A673 (cell line): ENCODE data around the gene ADAM12. TPM values are rescaled to one million over a fixed set of nuclear protein-coding genes. Genes with fewer than 3 reads are reported as not detected.

Experiments
- BruUV-seq: library from RNA; stranded (reverse); fragments of 400-500 nt; replicated peaks from 2 replicates; lab custom pipeline; 2021; lab: Mats Ljungman, UMichigan
- CTCF ChIA-PET: fragments of 300-600 bp; sonication (Branson Sonifier 250); formaldehyde crosslinking; loops from one replicate; lab custom pipeline; 2022; ENCODE audit warnings: antibody characterized with exemption; lab: Charles Lee
- POLR2A ChIA-PET: fragments of 300-600 bp; sonication (Branson Sonifier 250); formaldehyde crosslinking; loops from one replicate; lab custom pipeline; 2022; ENCODE audit warnings: antibody characterized with exemption; ENCODE audit not compliant: low non-redundant PET; lab: Charles Lee
- DNase-seq: peaks from one replicate; pipeline ENCODE4 v3.0.0-alpha.2; 2015; ENCODE audit warnings: low spot score
- H3K27ac ChIP-seq: fragments of 200-600 bp; sonication (generic); 2 replicates; pipeline ENCODE4 v1.5.1; 2016; ENCODE audit warnings: mixed run types, low read depth, mild to moderate bottlenecking, mixed read lengths, antibody characterized with exemption, low read length; ENCODE audit not compliant: poor library complexity, severe bottlenecking
- H3K27me3 ChIP-seq: fragments of 200-600 bp; sonication (generic); replicated peaks from 2 replicates; pipeline ENCODE4 v1.6.1; 2017; ENCODE audit warnings: mixed run types, low read depth, mild to moderate bottlenecking, mixed read lengths, antibody characterized with exemption, low read length; ENCODE audit not compliant: insufficient read depth, poor library complexity
- H3K36me3 ChIP-seq: fragments of 200-600 bp; sonication (generic); 2 replicates; pipeline ENCODE4 v1.6.1; 2016; ENCODE audit warnings: mixed run types, mild to moderate bottlenecking, mixed read lengths, antibody characterized with exemption, low read length; ENCODE audit not compliant: insufficient read depth, poor library complexity, severe bottlenecking
- H3K4me1 ChIP-seq: fragments of 200-600 bp; sonication (generic); 2 replicates; pipeline ENCODE4 v1.6.1; 2017; ENCODE audit warnings: mixed run types, mild to moderate bottlenecking, mixed read lengths, antibody characterized with exemption, low read length; ENCODE audit not compliant: insufficient read depth, poor library complexity, severe bottlenecking
- H3K4me3 ChIP-seq: fragments of 200-600 bp; sonication (generic); 2 replicates; pipeline ENCODE4 v1.5.1; 2016; ENCODE audit warnings: low read depth, mixed run types, mild to moderate bottlenecking, mixed read lengths, low read length; ENCODE audit not compliant: poor library complexity, severe bottlenecking
- H3K9me3 ChIP-seq: fragments of 200-600 bp; sonication (generic); 2 replicates; pipeline ENCODE4 v1.6.1; 2016; ENCODE audit warnings: mixed run types, low read depth, mild to moderate bottlenecking, mixed read lengths, antibody characterized with exemption, low read length; ENCODE audit not compliant: poor library complexity, severe bottlenecking
- CTCF ChIP-seq: fragments of 300-800, 200-600 bp; sonication (generic); conservative IDR thresholded peaks from 2 replicates; pipeline ENCODE4 v1.5.1; 2017; ENCODE audit warnings: low read depth, mild to moderate bottlenecking, antibody characterized with exemption, low read length, moderate library complexity, mixed read lengths
- EZH2 ChIP-seq: fragments of 200-600 bp; sonication (generic); IDR thresholded peaks from 2 replicates; pipeline ENCODE4 v1.6.1; 2017; ENCODE audit warnings: borderline replicate concordance, low read depth, mild to moderate bottlenecking, mixed read lengths, antibody characterized with exemption, low read length; ENCODE audit not compliant: poor library complexity, severe bottlenecking
- intact Hi-C: fragments of 100-400 bp; cut with micrococcal nuclease; formaldehyde crosslinking; loops from one replicate; pipeline ENCODE4 v1.10.0; 2022; ENCODE audit not compliant: unreplicated experiment
- total RNA-seq: library from RNA; stranded (reverse); gene quantifications from 2 replicates; pipeline ENCODE4 v1.2.3, GENCODE V29; 2021

The ADAM12 gene
- total RNA-seq, 1 experiment from 2014 or later = 0.17 TPM

DNA sequence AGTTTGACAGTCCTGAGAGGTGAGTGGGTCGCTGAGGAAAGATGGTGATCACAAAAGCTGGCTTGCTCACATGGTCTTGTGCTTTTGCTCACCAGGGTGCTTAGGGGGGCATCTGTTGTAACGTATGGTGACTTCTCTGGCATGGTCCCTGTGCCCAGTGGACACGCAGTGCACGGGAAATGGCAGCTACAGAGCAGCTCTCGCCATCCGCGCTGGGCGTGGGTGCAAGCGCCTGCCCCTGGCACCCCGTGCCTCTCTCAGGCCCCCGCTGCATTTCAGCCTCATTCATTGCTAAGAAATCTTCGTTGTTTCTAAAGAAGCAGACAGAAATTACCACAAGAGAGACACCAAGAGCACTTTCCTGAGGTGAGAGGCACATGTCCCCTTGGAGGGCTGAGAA lies 390.7 kb downstream of the ADAM12 start:
- BruUV-seq = no TSS peak
- ChIA-PET POLR2A (no interaction called here), CTCF (no interaction called here)
- intact Hi-C loops = no loop called here
- H3K36me3 ChIP-seq = no peaks in the 10 kb centered on the region
- DNase-seq = no peak
- H3K4me3 ChIP-seq = no peak overlapping the region
- no peak for TF ChIP-seq CTCF
- no peak for TF ChIP-seq EZH2
- no peaks in the 10 kb centered on the region for H3K4me1 ChIP-seq
- H3K27me3 ChIP-seq = no peaks in the 10 kb centered on the region
- no peaks in the 10 kb centered on the region for H3K9me3 ChIP-seq
- no peak overlapping the region for H3K27ac ChIP-seq

DNA sequence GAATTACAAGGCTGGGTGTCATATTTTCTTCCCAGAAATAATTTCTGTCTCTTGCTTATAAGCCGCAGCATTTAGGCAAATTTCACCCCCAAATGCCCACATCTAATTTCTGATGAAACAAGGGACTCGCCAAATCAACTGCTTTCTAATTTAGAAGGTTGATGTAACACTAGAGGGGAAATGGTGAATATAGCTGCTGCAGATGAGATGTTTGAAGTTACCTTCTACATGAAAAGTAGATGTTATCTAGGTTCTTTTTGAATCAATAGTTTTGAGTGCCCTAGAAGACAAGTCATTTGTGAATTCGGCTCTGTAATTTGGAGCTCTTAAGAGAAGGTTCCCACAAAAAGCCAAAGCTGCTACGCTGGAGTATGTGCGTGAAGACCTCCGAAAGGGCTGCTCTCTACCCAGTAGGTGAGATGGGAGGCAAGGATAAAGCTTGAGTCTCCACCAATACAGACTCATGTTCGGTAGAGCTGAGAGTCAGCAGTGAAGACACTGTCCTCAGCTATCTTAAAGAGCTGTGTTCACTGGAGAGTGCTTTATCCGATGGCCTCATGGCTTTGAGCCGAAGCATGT lies 392.5 kb downstream of the ADAM12 start:
- H3K4me1 ChIP-seq = no peaks in the 10 kb centered on the region
- H3K27ac ChIP-seq = no peak overlapping the region
- TF ChIP-seq CTCF (no peak), EZH2 (no peak)
- H3K27me3 ChIP-seq = no peaks in the 10 kb centered on the region
- ChIA-PET POLR2A (no interaction called here), CTCF (no interaction called here)
- no peak for DNase-seq
- intact Hi-C loops = no loop called here
- H3K9me3 ChIP-seq = no peaks in the 10 kb centered on the region
- no peak overlapping the region for H3K4me3 ChIP-seq
- H3K36me3 ChIP-seq = no peaks in the 10 kb centered on the region
- BruUV-seq = no TSS peak

GRCh38 chr10:125994601-125995000 lies 393.7 kb downstream of the ADAM12 start:
- H3K27ac ChIP-seq = no peak overlapping the region
- no peak for TF ChIP-seq EZH2
- no peak for TF ChIP-seq CTCF
- no peaks in the 10 kb centered on the region for H3K27me3 ChIP-seq
- H3K36me3 ChIP-seq = no peaks in the 10 kb centered on the region
- no peaks in the 10 kb centered on the region for H3K4me1 ChIP-seq
- intact Hi-C loops = no loop called here
- no peak for DNase-seq
- no peak overlapping the region for H3K4me3 ChIP-seq
- H3K9me3 ChIP-seq = no peaks in the 10 kb centered on the region
- POLR2A ChIA-PET = no interaction called here
- no TSS peak for BruUV-seq
- CTCF ChIA-PET = no interaction called here
